HG02763 (cell line): ENCODE results near the gene TMEM132E.
"Not testable (repeated sequence)": the region's sequence is repeated elsewhere in the genome, so short reads cannot be mapped to it uniquely, and the experiment has no call there.

Experiments
- ATAC-seq: cut with Tn5 transposase; IDR thresholded peaks from one replicate; pipeline ENCODE4 v1.9.1; 2021; ENCODE audit warnings: mild to moderate bottlenecking, moderate library complexity; ENCODE audit not compliant: unreplicated experiment

The TMEM132E gene

GRCh38 chr17:34579017-34579946 lies at the start of gene TMEM132E:
Gene TMEM132E (plus strand): TSS chr17:34579582. CDS start chr17:34581077, 1,495 bp downstream.
- ATAC-seq = no peak

GRCh38 chr17:34530918-34531317 lies 48.5 kb upstream of the TMEM132E start:
- ATAC-seq = no peak

- no peak for ATAC-seq
Observed at GRCh38 chr17:34532281-34533065, 46.9 kb upstream of the TMEM132E start.

GRCh38 chr17:34533806-34534527 lies 45.4 kb upstream of the TMEM132E start:
- no peak for ATAC-seq

- no peak for ATAC-seq
Observed at GRCh38 chr17:34537445-34537844, 41.9 kb upstream of the TMEM132E start.

- not testable (repeated sequence) for ATAC-seq
Observed at GRCh38 chr17:34538582-34538981, 40.8 kb upstream of the TMEM132E start.

GRCh38 chr17:34539881-34540280 lies 39.5 kb upstream of the TMEM132E start:
- ATAC-seq = no peak

- no peak for ATAC-seq
Observed at GRCh38 chr17:34542700-34543336, 36.6 kb upstream of the TMEM132E start.

GRCh38 chr17:34547453-34548063 lies 31.8 kb upstream of the TMEM132E start:
- no peak for ATAC-seq

- ATAC-seq = no peak
Observed at GRCh38 chr17:34549966-34550365, 29.4 kb upstream of the TMEM132E start.

GRCh38 chr17:34553907-34554306 lies 25.5 kb upstream of the TMEM132E start:
- ATAC-seq = no peak

- no peak for ATAC-seq
Observed at GRCh38 chr17:34556384-34556783, 23.0 kb upstream of the TMEM132E start.

GRCh38 chr17:34556931-34557330 lies 22.5 kb upstream of the TMEM132E start:
- no peak for ATAC-seq

GRCh38 chr17:34561328-34561727 lies 18.1 kb upstream of the TMEM132E start:
- no peak for ATAC-seq

GRCh38 chr17:34562387-34562786 lies 17.0 kb upstream of the TMEM132E start:
- ATAC-seq = no peak

- no peak for ATAC-seq
Observed at GRCh38 chr17:34565713-34566112, 13.7 kb upstream of the TMEM132E start.

- ATAC-seq = no peak
Observed at GRCh38 chr17:34566201-34566600, 13.2 kb upstream of the TMEM132E start.

GRCh38 chr17:34566873-34567272 lies 12.5 kb upstream of the TMEM132E start:
- ATAC-seq = no peak

GRCh38 chr17:34567691-34568465 lies 11.5 kb upstream of the TMEM132E start:
- ATAC-seq = no peak
